ENCODE results near the gene CRACR2A. TPM values are rescaled to one million over a fixed set of nuclear protein-coding genes. Genes with fewer than 3 reads are reported as not detected.

CRACR2A gene
- polyA plus RNA-seq, 2 of the 4 experiments (the other 2 are of a cell fraction): 1.1 to 3.8 TPM

- H3K27ac ChIP-seq: no peak overlapping the region
- no peak for ATAC-seq
- 67% methylated on average over 6 of the region's 6 CpGs for WGBS (ENCODE audit: missing lambda C conversion rate)
- H3K4me1 ChIP-seq: no peaks in the 10 kb centered on the region
- TF ChIP-seq EHF (CRISPR knock-in tag; IDR thresholded peaks at IDR 0.05) (no peak), MYC (IDR thresholded peaks at IDR 0.05; ENCODE audit: borderline replicate concordance, low read length) (no peak), HOXB5 (CRISPR knock-in tag; IDR thresholded peaks at IDR 0.05) (no peak), RAD21 (conservative IDR thresholded peaks at IDR 0.05 in 1 of 2, IDR thresholded peaks at IDR 0.05 in 1 of 2) (no peak), KDM5A (IDR thresholded peaks at IDR 0.05) (no peak), EP300 (IDR thresholded peaks at IDR 0.05) (no peak), ZNF302 (CRISPR knock-in tag; IDR thresholded peaks at IDR 0.05) (no peak), BHLHE40 (IDR thresholded peaks at IDR 0.05; ENCODE audit: low read depth, low read length) (no peak), FOSL2 (IDR thresholded peaks at IDR 0.05) (no peak), FOSL2 (CRISPR knock-in tag; IDR thresholded peaks at IDR 0.05) (no peak), CEBPB (IDR thresholded peaks at IDR 0.05) (no peak), PBX3 (IDR thresholded peaks at IDR 0.05) (no peak), PHF8 (IDR thresholded peaks at IDR 0.05; ENCODE audit: borderline replicate concordance, low read depth) (no peak), HOXA7 (CRISPR knock-in tag; IDR thresholded peaks at IDR 0.05) (no peak), HDAC2 (IDR thresholded peaks at IDR 0.05) (no peak), HEYL (CRISPR knock-in tag; IDR thresholded peaks at IDR 0.05) (no peak), KDM1A (IDR thresholded peaks at IDR 0.05; ENCODE audit: low read depth) (no peak)
- TF ChIP-seq, protein P1, sequence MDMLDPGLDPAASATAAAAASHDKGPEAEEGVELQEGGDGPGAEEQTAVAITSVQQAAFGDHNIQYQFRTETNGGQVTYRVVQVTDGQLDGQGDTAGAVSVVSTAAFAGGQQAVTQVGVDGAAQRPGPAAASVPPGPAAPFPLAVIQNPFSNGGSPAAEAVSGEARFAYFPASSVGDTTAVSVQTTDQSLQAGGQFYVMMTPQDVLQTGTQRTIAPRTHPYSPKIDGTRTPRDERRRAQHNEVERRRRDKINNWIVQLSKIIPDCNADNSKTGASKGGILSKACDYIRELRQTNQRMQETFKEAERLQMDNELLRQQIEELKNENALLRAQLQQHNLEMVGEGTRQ (IDR thresholded peaks at IDR 0.05): no peak
- TF ChIP-seq, protein P2, sequence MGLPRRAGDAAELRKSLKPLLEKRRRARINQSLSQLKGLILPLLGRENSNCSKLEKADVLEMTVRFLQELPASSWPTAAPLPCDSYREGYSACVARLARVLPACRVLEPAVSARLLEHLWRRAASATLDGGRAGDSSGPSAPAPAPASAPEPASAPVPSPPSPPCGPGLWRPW (IDR thresholded peaks at IDR 0.05): no peak
- CTCF ChIA-PET: interaction anchor here (0.5 to 1.3 kb wide), 3 partner anchors 50 to 578 kb away, joined by 3 to 6 read pairs (median 3); no protein-coding TSS in a partner anchor
- no peak for DNase-seq (ENCODE audit: low read depth in 1 of 2, low spot score in 1 of 2)
- no peak overlapping the region for H3K4me2 ChIP-seq
- POLR2A ChIA-PET: no interaction called here
- H3K4me3 ChIP-seq: no peak overlapping the region
- H3K9me3 ChIP-seq: no peaks in the 10 kb centered on the region
- FAIRE-seq: no peak
Measured at GRCh38 chr12:3730111-3730510, 22.8 kb downstream of the CRACR2A start.

- CTCF ChIA-PET: interaction anchor here (1.0 kb wide), 1 partner anchor 8 kb away, joined by 3 read pairs; no protein-coding TSS in a partner anchor
- Histone ChIP-seq H3K27ac (no peak overlapping the region), H3K9me3 (no peaks in the 10 kb centered on the region), H3K4me2 (no peak overlapping the region), H3K4me1 (no peaks in the 10 kb centered on the region), H3K4me3 (no peak overlapping the region)
- POLR2A ChIA-PET: no interaction called here
- FAIRE-seq: no peak
- no peak for DNase-seq (ENCODE audit: low read depth in 1 of 2, low spot score in 1 of 2)
- WGBS (ENCODE audit: missing lambda C conversion rate): 56% methylated on average over 6 of the region's 6 CpGs
- TF ChIP-seq FOSL2 (IDR thresholded peaks at IDR 0.05): no peak
- TF ChIP-seq FOSL2 (CRISPR knock-in tag; IDR thresholded peaks at IDR 0.05): no peak
- TF ChIP-seq SREBF2 (IDR thresholded peaks at IDR 0.05): no peak
- no peak for ATAC-seq
Measured at GRCh38 chr12:3728686-3729085, 24.2 kb downstream of the CRACR2A start.

- Histone ChIP-seq H3K4me3 (no peak overlapping the region), H3K27ac (no peak overlapping the region), H3K9me3 (0 out of 3 replicates have a peak, but pooled peaks cover under 1% of the 10 kb centered on the region), H3K4me2 (no peak overlapping the region), H3K4me1 (no peaks in the 10 kb centered on the region)
- ChIA-PET CTCF (no interaction called here), POLR2A (no interaction called here)
- no peak for ATAC-seq
- DNase-seq (ENCODE audit: low read depth in 1 of 2, low spot score in 1 of 2): no peak
- 59% methylated on average over 8 of the region's 8 CpGs for WGBS (ENCODE audit: missing lambda C conversion rate)
- TF ChIP-seq, protein P3, sequence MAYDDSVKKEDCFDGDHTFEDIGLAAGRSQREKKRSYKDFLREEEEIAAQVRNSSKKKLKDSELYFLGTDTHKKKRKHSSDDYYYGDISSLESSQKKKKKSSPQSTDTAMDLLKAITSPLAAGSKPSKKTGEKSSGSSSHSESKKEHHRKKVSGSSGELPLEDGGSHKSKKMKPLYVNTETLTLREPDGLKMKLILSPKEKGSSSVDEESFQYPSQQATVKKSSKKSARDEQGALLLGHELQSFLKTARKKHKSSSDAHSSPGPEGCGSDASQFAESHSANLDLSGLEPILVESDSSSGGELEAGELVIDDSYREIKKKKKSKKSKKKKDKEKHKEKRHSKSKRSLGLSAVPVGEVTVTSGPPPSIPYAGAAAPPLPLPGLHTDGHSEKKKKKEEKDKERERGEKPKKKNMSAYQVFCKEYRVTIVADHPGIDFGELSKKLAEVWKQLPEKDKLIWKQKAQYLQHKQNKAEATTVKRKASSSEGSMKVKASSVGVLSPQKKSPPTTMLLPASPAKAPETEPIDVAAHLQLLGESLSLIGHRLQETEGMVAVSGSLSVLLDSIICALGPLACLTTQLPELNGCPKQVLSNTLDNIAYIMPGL (CRISPR knock-in tag; IDR thresholded peaks at IDR 0.05; ENCODE audit: borderline replicate concordance): no peak
- TF ChIP-seq EP300 (IDR thresholded peaks at IDR 0.05) (no peak), NR3C1 (IDR thresholded peaks at IDR 0.05) (no peak), HEYL (CRISPR knock-in tag; IDR thresholded peaks at IDR 0.05) (no peak), E2F6 (IDR thresholded peaks at IDR 0.05; ENCODE audit: borderline replicate concordance, low read depth) (no peak), EHMT2 (IDR thresholded peaks at IDR 0.05; ENCODE audit: low read depth) (no peak), CBX8 (IDR thresholded peaks at IDR 0.05) (no peak), JUNB (IDR thresholded peaks at IDR 0.05) (no peak), ZSCAN20 (CRISPR knock-in tag; IDR thresholded peaks at IDR 0.05) (no peak)
- FAIRE-seq: no peak
Measured at GRCh38 chr12:3727877-3728632, 24.9 kb downstream of the CRACR2A start.

Data from A549 (cell line).